Measurements from ENCODE around the gene ZNF580.
A peak's percentile ranks its signal among the peaks of the same experiment; 100 is the strongest.

ZNF580 gene

DNA sequence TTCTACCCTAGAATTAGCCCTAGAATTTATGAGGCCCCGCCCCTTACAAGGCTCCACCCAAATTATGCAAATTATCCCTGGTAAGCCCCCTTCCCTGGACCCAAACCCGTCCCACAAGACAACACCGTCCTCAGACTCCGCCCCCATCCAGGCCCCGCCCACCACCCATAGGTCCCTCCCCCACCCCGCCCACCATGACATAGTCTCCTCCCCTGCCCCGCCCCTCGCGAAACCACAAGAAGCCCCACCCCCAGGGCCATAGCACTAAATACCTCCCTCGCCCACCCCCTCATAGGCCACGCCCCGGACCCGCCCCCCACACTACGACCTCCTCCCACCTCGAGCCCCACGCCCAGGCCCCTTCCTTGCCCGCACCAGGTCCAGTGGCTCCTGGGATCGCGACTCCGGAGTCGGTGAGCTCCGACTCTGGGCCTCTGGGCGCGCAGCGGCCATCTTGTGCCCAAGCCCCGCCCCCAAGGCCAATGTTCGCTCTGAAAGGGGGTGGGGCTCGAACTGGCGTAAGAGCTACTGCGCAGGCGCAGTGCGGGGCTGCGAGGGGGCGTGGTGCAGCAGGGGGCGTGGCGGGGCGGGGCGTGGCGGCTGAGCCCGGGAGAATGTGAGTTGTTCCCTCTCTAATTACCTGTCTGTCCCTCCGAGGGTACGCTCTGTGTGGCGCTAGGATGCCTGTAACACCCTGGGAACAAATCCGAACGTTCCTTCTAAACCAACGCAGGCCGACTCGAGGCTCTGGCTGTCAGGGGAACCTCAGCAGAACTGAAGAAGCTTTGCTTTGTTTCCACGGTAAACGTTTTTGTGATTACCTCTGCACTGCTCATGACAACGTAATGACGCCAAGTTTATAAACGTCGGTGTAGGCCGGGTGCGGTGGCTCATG, 16.4 kb upstream of the ZNF580 start, which contains the start of gene ZNF784:
Gene ZNF784, minus strand, starts transcription at position 458 of the 895 bp plus-strand sequence. Its CDS starts 5 bp downstream, at position 453.
- DNase-seq (ENCODE audit: low read depth, low spot score): peak; percentile 68

GRCh38 chr19:55625004-55625326, 15.8 kb upstream of the ZNF580 start:
- no peak for DNase-seq (ENCODE audit: low read depth, low spot score)

- no peak for DNase-seq (ENCODE audit: low read depth, low spot score)
Observed at GRCh38 chr19:55626350-55626749, 14.5 kb upstream of the ZNF580 start.

GRCh38 chr19:55632463-55632834, 8.4 kb upstream of the ZNF580 start:
- peak; percentile 69 for DNase-seq (ENCODE audit: low read depth, low spot score)

DNA sequence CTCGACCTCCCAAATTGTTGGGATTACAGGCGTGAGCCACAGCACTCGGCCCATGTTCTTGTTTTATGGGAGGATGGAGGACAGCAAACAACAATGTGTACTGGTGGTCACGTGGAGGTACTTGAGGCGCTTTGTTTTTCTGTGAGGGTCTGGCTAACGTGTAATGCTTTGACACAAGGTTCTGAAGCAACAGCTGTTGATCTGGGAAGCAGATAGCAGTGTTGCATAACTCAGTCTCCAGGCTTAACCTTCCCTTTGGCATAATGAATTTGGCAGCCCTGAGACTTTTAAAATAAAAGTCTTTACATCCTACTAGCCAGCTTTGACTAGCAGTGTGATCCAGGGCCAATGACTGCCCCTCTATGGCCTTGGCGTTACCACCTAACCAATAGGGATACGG, 6.9 kb upstream of the ZNF580 start:
- DNase-seq (ENCODE audit: low read depth, low spot score): no peak

GRCh38 chr19:55635334-55635717, 5.5 kb upstream of the ZNF580 start:
- DNase-seq (ENCODE audit: low read depth, low spot score): no peak

DNA sequence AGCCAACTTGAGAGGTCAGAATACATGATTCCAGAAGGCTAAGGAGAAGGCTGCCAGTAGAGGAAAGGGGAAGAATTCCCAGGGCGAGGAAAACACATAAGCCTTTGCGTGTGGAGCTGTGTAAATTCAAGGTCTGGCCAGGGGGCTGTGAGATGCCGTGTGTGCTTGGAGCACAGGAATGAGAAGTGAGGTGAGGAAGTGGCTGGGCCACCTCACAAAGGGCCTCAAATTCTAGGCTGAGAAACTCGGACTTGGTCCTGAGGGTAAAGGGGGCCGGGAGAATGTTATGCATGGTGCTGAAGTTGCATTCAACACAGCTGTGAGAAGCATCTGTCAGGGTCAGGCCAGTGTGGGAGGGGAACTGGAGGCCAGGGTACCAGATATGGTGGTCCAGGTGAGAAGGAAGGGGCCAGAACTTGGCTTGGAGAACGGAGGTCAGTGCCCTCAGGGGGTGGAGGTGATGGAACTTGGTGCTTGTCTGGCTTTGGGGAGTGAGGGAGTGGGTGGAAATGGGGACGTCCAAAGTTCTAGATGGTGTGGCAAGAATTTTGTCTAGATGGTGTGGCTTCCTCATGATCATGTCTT, 4.9 kb upstream of the ZNF580 start:
- no peak for DNase-seq (ENCODE audit: low read depth, low spot score)

- DNase-seq (ENCODE audit: low read depth, low spot score): no peak
Observed at GRCh38 chr19:55636723-55637122, 4.1 kb upstream of the ZNF580 start.

GRCh38 chr19:55637534-55637933, 3.3 kb upstream of the ZNF580 start:
- no peak for DNase-seq (ENCODE audit: low read depth, low spot score)

- DNase-seq (ENCODE audit: low read depth, low spot score): no peak
Observed at GRCh38 chr19:55638864-55639359, 1.9 kb upstream of the ZNF580 start.

GRCh38 chr19:55640043-55640576, 692 bp upstream of the ZNF580 start:
- DNase-seq (ENCODE audit: low read depth, low spot score): no peak

DNA sequence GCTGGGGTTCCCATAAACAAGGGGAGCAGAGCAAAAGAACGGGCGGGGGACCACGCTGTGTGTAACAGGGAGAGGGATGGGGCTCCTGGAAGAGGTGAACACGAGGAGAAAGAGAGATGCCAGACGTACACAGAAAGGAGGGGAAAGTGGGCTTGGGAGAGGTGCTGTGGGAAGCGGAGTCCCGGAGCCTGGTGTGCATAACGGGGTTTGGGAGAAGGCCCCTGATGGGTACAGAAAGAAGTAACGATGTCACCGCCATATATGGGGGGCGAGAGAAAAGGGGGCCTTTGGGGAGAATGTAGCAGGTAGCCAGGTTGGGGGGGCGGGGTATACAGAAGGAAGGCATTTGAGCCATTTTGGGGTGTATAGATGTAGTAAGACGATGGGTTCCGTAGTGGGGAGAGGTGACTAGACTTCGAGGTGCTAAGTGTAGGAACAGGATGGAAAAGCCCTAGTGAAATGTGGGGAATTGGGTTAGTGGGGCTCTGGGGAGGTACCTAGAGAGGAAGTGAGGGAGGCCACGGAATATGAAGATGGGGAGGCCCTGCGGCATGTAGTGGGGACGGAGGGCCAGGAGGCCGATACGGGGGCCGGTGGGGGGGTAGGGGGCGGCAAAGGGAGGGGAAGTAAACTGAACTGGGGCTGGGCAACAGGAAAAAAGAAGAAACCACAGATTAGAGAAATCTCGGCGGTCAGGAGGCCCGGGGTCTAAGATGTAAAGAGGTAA, 787 bp downstream of the ZNF580 start:
- no peak for DNase-seq (ENCODE audit: low read depth, low spot score)

DNA sequence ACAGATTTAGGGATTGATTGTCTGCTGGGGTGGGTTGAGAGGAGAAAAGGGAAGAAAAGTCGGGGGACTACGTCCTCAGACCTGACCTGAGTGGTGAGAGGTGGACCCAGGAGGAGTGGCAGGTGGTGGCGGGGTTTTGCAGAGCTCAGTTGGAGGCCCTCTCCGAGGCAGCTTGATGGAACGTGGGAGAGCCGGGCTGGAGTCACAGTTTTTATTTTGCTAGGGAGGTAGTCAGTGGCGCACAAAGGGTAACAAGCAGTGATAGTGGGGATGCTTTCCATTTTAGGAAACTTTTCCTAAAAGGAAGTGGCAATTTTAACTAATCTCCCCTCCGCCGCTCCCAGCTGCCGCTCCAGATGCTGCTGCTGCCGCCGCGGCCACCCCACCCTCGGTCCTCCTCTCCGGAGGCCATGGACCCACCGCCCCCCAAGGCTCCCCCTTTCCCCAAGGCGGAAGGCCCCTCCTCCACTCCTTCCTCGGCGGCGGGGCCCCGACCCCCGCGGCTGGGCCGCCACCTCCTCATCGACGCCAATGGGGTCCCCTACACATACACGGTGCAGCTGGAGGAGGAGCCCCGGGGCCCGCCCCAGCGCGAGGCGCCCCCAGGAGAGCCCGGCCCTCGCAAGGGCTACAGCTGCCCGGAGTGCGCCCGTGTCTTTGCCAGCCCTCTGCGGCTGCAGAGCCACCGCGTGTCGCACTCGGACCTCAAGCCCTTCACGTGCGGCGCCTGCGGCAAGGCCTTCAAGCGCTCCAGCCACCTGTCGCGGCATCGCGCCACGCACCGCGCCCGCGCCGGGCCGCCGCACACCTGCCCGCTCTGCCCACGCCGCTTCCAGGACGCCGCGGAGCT, 1.6 kb downstream of the ZNF580 start:
- no peak for DNase-seq (ENCODE audit: low read depth, low spot score)

GRCh38 chr19:55643003-55643886, 2.4 kb downstream of the ZNF580 start, which contains the start of gene ZNF581:
TSS of gene ZNF581 (plus strand) at chr19:55643649. CDS start at chr19:55644572, 923 bp downstream.
- no peak for DNase-seq (ENCODE audit: low read depth, low spot score)

DNA sequence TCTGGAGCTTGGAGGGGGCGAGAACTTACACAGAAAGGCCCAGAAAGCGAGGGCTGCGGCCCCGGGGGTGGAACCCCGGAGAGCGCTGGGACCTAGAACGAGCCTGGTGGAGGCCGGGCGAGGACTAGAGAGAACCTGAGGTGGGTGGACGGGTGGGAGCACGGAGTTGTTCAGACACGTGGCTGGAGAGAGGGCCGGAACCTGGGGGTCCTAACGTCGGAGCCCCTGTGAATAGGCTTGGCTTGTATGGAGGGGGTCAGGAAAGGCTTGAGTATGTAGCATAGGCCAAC, 3.0 kb downstream of the ZNF580 start:
- DNase-seq (ENCODE audit: low read depth, low spot score): no peak

GRCh38 chr19:55644191-55644833, 3.5 kb downstream of the ZNF580 start:
- DNase-seq (ENCODE audit: low read depth, low spot score): no peak

DNA sequence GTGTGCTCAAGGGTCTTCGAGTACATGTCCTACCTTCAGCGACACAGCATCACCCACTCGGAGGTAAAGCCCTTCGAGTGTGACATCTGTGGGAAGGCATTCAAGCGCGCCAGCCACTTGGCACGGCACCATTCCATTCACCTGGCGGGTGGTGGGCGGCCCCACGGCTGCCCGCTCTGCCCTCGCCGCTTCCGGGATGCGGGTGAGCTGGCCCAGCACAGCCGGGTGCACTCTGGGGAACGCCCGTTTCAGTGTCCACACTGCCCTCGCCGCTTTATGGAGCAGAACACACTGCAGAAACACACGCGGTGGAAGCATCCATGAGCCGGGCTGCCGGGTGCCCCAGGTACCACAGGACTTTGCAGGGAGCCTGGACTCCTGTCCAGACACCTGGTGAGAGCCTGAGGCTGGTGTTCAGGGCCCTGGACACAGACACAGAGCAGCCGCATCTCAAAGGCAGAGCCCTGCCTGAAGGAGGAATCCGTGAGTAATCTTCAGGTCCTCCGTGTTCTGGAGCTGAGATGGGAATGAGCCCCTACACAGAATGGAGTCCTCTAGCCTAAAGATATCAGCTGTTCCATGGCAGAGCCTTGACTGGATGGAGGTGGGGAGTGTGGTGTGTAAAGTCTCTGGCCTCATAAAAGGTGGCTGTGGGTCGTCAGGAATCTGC, 4.2 kb downstream of the ZNF580 start:
- DNase-seq (ENCODE audit: low read depth, low spot score): no peak

GRCh38 chr19:55645512-55645881, 4.7 kb downstream of the ZNF580 start:
- DNase-seq (ENCODE audit: low read depth, low spot score): no peak

Data from brain pericyte (primary cell).